Suprapubic skin (tissue), 4 donors: ENCODE measurements around the gene TOR1A. TPM values are rescaled to one million over a fixed set of nuclear protein-coding genes. Genes with fewer than 3 reads are reported as not detected.

ENCODE experiments used
- DNase-seq, 2 donors: peaks; one replicate each; pipeline ENCODE4 v3.0.0-alpha.2; 2019; ENCODE audit warnings: low spot score in 2 of 2
- H3K27ac ChIP-seq: fragments of 200-600 bp; sonication (generic); one replicate; pipeline ENCODE4 v1.5.1; 2019
- H3K27me3 ChIP-seq: fragments of 200-600 bp; sonication (generic); one replicate; pipeline ENCODE4 v1.5.1; 2019
- H3K36me3 ChIP-seq: fragments of 200-600 bp; sonication (generic); one replicate; pipeline ENCODE4 v1.5.1; 2019
- H3K4me1 ChIP-seq: fragments of 200-600 bp; sonication (generic); one replicate; pipeline ENCODE4 v1.5.1; 2019
- H3K4me3 ChIP-seq: fragments of 200-600 bp; sonication (generic); one replicate; pipeline ENCODE4 v1.5.1; 2019; ENCODE audit warnings: mild to moderate bottlenecking
- H3K9me3 ChIP-seq: fragments of 200-600 bp; sonication (generic); one replicate; pipeline ENCODE4 v1.5.1; 2019
- EP300 ChIP-seq: sonication (generic); formaldehyde crosslinking; IDR thresholded peaks from one replicate; pipeline ENCODE4 v1.6.1; 2017; ENCODE audit warnings: antibody characterized with exemption
- POLR2A ChIP-seq, 2 donors: fragments of 450-650 bp; IDR thresholded peaks; one replicate each; pipeline ENCODE4 v1.6.1; 2017; ENCODE audit warnings: antibody characterized with exemption in 2 of 2, mild to moderate bottlenecking in 2 of 2, moderate library complexity in 2 of 2
- POLR2AphosphoS5 ChIP-seq, 3 donors: sonication (generic); formaldehyde crosslinking; IDR thresholded peaks; one replicate each; pipeline ENCODE4 v1.6.1; 2017; ENCODE audit warnings: antibody characterized with exemption in 3 of 3
- WGBS: methylation state at CpG from one replicate; pipeline ENCODE4 v1.1.5; 2018; 5-methylcytosine and 5-hydroxymethylcytosine counted together
- total RNA-seq, 4 donors: library from RNA; depleted of rRNA; stranded (reverse); fragments of >200 nt; gene quantifications; one replicate each; pipeline ENCODE4 v1.1.0, GENCODE V29; 2016
- TF ChIP-seq, protein P1 (sequence below), 2 donors: fragments of 200-600 bp in 1 of 2; fragments of 450-650 bp in 1 of 2; sonication (generic) in 1 of 2; IDR thresholded peaks; one replicate each; pipeline ENCODE4 v1.5.1; 2016 to 2019; ENCODE audit warnings: antibody characterized with exemption in 2 of 2, mild to moderate bottlenecking in 1 of 2, moderate library complexity in 1 of 2

Gene TOR1A
- total RNA-seq, 4 donors from 2014 or later, result 31.7 to 44.7 (median 36.3) TPM

DNA sequence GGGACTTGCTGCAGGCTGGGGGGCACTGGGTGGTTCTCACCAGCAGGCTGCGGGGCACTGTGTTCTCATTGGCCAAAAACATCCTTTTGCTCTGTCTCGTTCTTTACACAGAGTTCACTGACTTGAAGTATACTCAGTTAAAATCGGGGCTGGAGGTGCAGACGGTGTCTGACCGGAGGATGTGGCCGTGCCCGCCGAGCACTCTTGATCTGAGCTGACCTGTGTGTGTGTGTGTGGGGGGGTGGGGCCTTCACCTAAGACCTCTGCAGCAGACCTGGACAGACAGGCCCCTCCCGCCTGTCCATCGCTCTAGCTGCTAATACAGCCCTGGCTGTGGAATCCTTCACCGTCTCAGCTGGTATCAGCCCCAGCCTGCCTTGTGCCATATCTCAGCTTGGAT is 13.8 kb downstream of the TOR1A start:
- Histone ChIP-seq H3K27me3 (no peaks in the 10 kb centered on the region), H3K4me1 (peaks cover 3% of the 10 kb centered on the region), H3K27ac (no peak overlapping the region), H3K36me3 (peaks cover 57% of the 10 kb centered on the region), H3K4me3 (no peak overlapping the region), H3K9me3 (no peaks in the 10 kb centered on the region)
- TF ChIP-seq POLR2A (IDR thresholded peaks at IDR 0.05), result no peak
- no peak for TF ChIP-seq POLR2AphosphoS5 (IDR thresholded peaks at IDR 0.05)
- TF ChIP-seq, protein P1, sequence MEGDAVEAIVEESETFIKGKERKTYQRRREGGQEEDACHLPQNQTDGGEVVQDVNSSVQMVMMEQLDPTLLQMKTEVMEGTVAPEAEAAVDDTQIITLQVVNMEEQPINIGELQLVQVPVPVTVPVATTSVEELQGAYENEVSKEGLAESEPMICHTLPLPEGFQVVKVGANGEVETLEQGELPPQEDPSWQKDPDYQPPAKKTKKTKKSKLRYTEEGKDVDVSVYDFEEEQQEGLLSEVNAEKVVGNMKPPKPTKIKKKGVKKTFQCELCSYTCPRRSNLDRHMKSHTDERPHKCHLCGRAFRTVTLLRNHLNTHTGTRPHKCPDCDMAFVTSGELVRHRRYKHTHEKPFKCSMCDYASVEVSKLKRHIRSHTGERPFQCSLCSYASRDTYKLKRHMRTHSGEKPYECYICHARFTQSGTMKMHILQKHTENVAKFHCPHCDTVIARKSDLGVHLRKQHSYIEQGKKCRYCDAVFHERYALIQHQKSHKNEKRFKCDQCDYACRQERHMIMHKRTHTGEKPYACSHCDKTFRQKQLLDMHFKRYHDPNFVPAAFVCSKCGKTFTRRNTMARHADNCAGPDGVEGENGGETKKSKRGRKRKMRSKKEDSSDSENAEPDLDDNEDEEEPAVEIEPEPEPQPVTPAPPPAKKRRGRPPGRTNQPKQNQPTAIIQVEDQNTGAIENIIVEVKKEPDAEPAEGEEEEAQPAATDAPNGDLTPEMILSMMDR (IDR thresholded peaks at IDR 0.05), result no peak
- TF ChIP-seq EP300, result no peak
- 86% methylated on average over 11 of the region's 11 CpGs for WGBS
- DNase-seq, result no peak

DNA sequence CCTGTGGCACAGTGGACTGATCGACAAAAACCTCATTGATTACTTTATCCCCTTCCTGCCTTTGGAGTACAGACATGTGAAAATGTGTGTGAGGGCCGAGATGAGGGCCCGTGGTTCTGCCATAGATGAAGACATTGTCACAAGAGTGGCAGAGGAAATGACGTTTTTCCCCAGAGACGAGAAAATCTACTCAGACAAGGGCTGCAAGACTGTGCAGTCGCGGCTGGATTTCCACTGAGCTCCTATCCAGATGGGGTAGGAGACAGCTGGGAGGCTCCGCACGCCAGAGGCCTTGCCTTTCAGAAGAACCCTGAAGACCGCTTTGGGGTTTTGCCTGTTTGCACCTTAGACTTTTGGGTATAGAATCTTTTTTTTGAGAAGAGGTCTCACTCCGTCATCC is 14.6 kb downstream of the TOR1A start:
- Histone ChIP-seq H3K4me1 (peaks cover 4% of the 10 kb centered on the region), H3K4me3 (no peak overlapping the region), H3K27me3 (no peaks in the 10 kb centered on the region), H3K27ac (no peak overlapping the region), H3K9me3 (no peaks in the 10 kb centered on the region), H3K36me3 (peaks cover 51% of the 10 kb centered on the region)
- DNase-seq, result no peak
- WGBS, result 90% methylated on average over 11 of the region's 11 CpGs
- TF ChIP-seq POLR2AphosphoS5 (IDR thresholded peaks at IDR 0.05), result no peak
- TF ChIP-seq, protein P1 (IDR thresholded peaks at IDR 0.05), result no peak
- no peak for TF ChIP-seq EP300
- no peak for TF ChIP-seq POLR2A (IDR thresholded peaks at IDR 0.05)

DNA sequence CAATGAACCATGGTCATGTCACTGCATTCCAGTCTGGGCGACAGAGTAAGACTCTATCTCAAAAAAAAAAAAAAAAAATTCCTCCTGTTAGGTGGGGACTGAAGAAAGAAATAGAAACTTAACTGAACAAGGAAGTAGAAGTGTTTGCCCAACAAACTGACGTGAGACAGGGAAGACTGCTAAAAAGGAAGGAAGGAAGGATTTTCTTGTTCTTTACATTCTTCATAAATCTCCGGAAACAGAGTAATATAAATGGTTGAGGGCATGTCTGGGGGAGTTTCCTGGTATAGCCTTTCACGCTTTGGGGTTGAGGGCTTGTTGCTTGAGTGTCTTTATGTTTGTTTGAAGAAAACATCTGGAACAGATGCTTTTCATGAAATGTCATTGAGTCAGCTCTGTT is 17.9 kb downstream of the TOR1A start:
- Histone ChIP-seq H3K4me1 (peaks cover 16% of the 10 kb centered on the region), H3K4me3 (no peak overlapping the region), H3K27ac (no peak overlapping the region), H3K36me3 (peaks cover 30% of the 10 kb centered on the region), H3K27me3 (no peaks in the 10 kb centered on the region), H3K9me3 (no peaks in the 10 kb centered on the region)
- TF ChIP-seq EP300 (no peak), POLR2A (IDR thresholded peaks at IDR 0.05) (no peak), POLR2AphosphoS5 (IDR thresholded peaks at IDR 0.05) (no peak)
- TF ChIP-seq, protein P1 (IDR thresholded peaks at IDR 0.05), result no peak
- WGBS, result 80% methylated on average over 4 of the region's 4 CpGs
- no peak for DNase-seq

DNA sequence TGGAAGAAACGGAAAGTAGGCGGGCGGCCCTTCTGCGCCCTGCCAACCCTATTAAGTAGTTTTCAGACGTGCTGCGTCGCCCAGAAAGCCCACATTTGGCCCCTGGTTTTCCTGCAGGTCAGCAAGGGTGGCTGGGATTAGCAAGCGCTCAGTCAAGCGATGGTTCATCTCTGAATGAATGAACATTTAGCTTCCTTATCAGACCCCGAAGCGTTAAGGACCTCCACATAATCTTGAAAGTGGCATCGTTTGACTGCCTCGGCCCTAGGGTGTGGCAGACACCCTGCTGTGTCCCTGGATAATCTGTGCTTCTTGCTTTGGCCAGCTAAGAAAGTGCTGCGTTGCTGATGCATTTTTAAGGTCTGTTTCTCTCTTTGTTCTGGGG is 20.3 kb downstream of the TOR1A start:
- TF ChIP-seq, protein P1 (IDR thresholded peaks at IDR 0.05), result no peak
- no peak for TF ChIP-seq POLR2AphosphoS5 (IDR thresholded peaks at IDR 0.05)
- TF ChIP-seq EP300, result no peak
- TF ChIP-seq POLR2A (IDR thresholded peaks at IDR 0.05), result no peak
- Histone ChIP-seq H3K4me3 (peak overlapping the region; percentile 98), H3K27me3 (no peaks in the 10 kb centered on the region), H3K4me1 (peaks cover 16% of the 10 kb centered on the region), H3K27ac (peak overlapping the region; percentile 85), H3K9me3 (no peaks in the 10 kb centered on the region), H3K36me3 (peaks cover 9% of the 10 kb centered on the region)
- DNase-seq, result no peak
- 0% methylated on average over 11 of the region's 14 CpGs for WGBS

DNA sequence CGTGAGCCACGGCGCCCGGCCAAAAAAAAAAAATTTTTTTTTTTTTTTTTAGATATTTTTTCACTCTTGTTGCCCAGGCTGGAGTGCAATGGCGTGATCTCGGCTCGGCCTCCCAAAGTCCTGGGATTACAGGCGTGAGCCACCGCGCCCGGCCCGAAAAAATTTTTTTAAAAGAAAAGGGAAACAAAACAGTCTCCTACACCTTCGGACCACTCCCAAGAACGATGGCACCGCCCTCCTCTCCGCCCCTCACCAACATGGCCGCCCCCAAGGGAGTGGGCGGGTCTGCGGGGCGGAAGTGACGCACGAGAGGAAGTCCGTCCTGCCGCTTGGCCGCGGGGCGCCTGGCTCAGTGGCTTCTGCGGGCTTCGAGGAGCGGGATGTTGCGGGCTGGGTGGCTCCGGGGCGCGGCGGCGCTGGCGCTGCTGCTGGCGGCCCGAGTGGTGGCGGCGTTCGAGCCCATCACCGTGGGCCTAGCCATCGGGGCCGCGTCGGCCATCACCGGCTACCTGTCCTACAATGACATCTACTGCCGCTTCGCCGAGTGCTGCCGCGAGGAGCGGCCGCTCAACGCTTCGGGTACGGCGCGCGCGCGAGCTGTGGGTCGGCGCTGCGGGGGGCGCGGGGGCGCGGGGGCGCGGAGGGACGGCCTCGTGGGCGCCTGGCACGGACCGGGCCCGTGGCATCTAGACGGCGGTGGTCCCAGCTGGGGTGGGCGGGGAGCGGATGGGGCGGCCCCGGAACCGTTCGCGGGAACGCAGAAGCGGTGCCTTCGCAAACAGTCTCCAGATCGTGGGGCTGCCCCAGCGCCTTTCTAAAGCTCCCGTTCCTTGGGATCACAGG is 20.9 kb downstream of the TOR1A start, which contains the start of gene TOR1B:
TSS of gene TOR1B (plus strand) at position 352 of the 843 bp plus-strand sequence. CDS start at position 381, 29 bp downstream.
- H3K27ac ChIP-seq, result peak within 1 kb of the TSS; percentile 85
- WGBS, result 2% methylated on average over 17 of the region's 93 CpGs
- no peaks in the 10 kb centered on the region for H3K27me3 ChIP-seq
- H3K36me3 ChIP-seq, result peaks cover 8% of the 10 kb centered on the region
- H3K4me3 ChIP-seq, result peak within 1 kb of the TSS; percentile 98
- DNase-seq, result peak; percentile 96 to 97
- peaks cover 16% of the 10 kb centered on the region for H3K4me1 ChIP-seq
- no peaks in the 10 kb centered on the region for H3K9me3 ChIP-seq
- TF ChIP-seq POLR2A (IDR thresholded peaks at IDR 0.05), result peak in 1 of 2 donors; percentile 45
- TF ChIP-seq, protein P1 (IDR thresholded peaks at IDR 0.05), result no peak
- no peak for TF ChIP-seq EP300
- TF ChIP-seq POLR2AphosphoS5 (IDR thresholded peaks at IDR 0.05), result peak in 2 of 3 donors; percentile 40 to 77
